CD4-positive, alpha-beta T cell (primary cell): ENCODE measurements around the gene TRIM3. TPM values are rescaled to one million over a fixed set of nuclear protein-coding genes. Genes with fewer than 3 reads are reported as not detected.

Source experiments
- ATAC-seq: fragments of 200-7000 bp; cut with Tn5 transposase; one replicate; pipeline ENCODE4 v1.10.0; 2022; ENCODE audit warnings: mild to moderate bottlenecking; ENCODE audit not compliant: poor library complexity
- CTCF ChIA-PET: fragments of 350-600 bp; sonication (Branson Sonifier 250); formaldehyde crosslinking; loops from one replicate; lab custom pipeline; 2021; ENCODE audit warnings: antibody characterized with exemption, inconsistent platforms; lab: Charles Lee
- POLR2A ChIA-PET: fragments of 350-600 bp; sonication (Branson Sonifier 250); formaldehyde crosslinking; loops from one replicate; lab custom pipeline; 2021; ENCODE audit warnings: antibody characterized with exemption, inconsistent platforms; lab: Charles Lee
- DNase-seq, 14 experiments: peaks; one replicate each; pipeline ENCODE4 v3.0.0-alpha.2; 2013 to 2020; ENCODE audit warnings: mixed read lengths in 2 of 14
- H3K27ac ChIP-seq, 2 donors: one replicate each; pipeline versions ENCODE4 v1.5.1 to v1.7.0; 2013; ENCODE audit warnings: low read length in 2 of 2, low read depth in 1 of 2, mild to moderate bottlenecking in 1 of 2
- H3K27me3 ChIP-seq, 2 experiments: 1 replicate in 1 of 2; 2 replicates in 1 of 2; pipeline versions ENCODE4 v1.6.1 to v1.7.0; 2013; ENCODE audit warnings: low read length in 2 of 2, control low read depth in 1 of 2, mild to moderate bottlenecking in 1 of 2, moderate library complexity in 1 of 2; ENCODE audit not compliant: insufficient read depth in 2 of 2, control insufficient read depth in 1 of 2
- H3K36me3 ChIP-seq: one replicate; pipeline ENCODE4 v1.6.1; 2013; ENCODE audit warnings: low read length, control low read depth; ENCODE audit not compliant: insufficient read depth
- H3K4me1 ChIP-seq: one replicate; pipeline ENCODE4 v1.6.1; 2013; ENCODE audit warnings: low read length, control low read depth; ENCODE audit not compliant: insufficient read depth
- H3K4me3 ChIP-seq: one replicate; pipeline ENCODE4 v1.5.1; 2013; ENCODE audit warnings: mild to moderate bottlenecking, low read length, moderate library complexity
- H3K9me3 ChIP-seq, 2 experiments: 1 replicate in 1 of 2; 2 replicates in 1 of 2; pipeline versions ENCODE4 v1.6.1 to v1.7.0; 2013; ENCODE audit warnings: low read length in 2 of 2, mild to moderate bottlenecking in 2 of 2, control low read depth in 1 of 2, moderate library complexity in 1 of 2; ENCODE audit not compliant: control insufficient read depth in 1 of 2, insufficient read depth in 1 of 2
- H3K27ac Mint-ChIP-seq: one replicate; pipeline ENCODE4 v1.8.0; 2020; ENCODE audit warnings: mixed read lengths
- H3K27me3 Mint-ChIP-seq: one replicate; pipeline ENCODE4 v1.8.0; 2021; ENCODE audit warnings: mixed read lengths
- H3K36me3 Mint-ChIP-seq: one replicate; pipeline ENCODE4 v1.8.0; 2021; ENCODE audit warnings: low read depth, mixed read lengths
- H3K4me1 Mint-ChIP-seq: one replicate; pipeline ENCODE4 v1.8.0; 2021; ENCODE audit warnings: low read depth, mixed read lengths
- H3K4me3 Mint-ChIP-seq: one replicate; pipeline ENCODE4 v1.8.0; 2020; ENCODE audit warnings: mild to moderate bottlenecking, mixed read lengths
- H3K9me3 Mint-ChIP-seq: one replicate; pipeline ENCODE4 v1.8.0; 2020; ENCODE audit warnings: mixed read lengths
- intact Hi-C, 2 experiments: fragments of 100-400 bp; cut with DNase I in 1 of 2; cut with micrococcal nuclease in 1 of 2; formaldehyde crosslinking; loops; one replicate each; pipeline versions ENCODE4 v1.15.1 to v1.9.0; 2023 to 2025; cut with DNase I, micrococcal nuclease
- total RNA-seq, 174 experiments: library from RNA in 2 of 174; stranded (reverse) in 2 of 174; gene quantifications; one replicate each; pipeline ENCODE4 v1.2.3 and lab custom pipeline; 2021 to 2026
- TF ChIP-seq, protein P1 (sequence below): fragments of 200-600 bp; IDR thresholded peaks from one replicate; pipeline ENCODE4 v1.8.0; 2022; ENCODE audit warnings: antibody characterized with exemption, mild to moderate bottlenecking

The TRIM3 gene
- total RNA-seq, 2 experiments from 2014 or later: 16.4 to 16.6 TPM

DNA sequence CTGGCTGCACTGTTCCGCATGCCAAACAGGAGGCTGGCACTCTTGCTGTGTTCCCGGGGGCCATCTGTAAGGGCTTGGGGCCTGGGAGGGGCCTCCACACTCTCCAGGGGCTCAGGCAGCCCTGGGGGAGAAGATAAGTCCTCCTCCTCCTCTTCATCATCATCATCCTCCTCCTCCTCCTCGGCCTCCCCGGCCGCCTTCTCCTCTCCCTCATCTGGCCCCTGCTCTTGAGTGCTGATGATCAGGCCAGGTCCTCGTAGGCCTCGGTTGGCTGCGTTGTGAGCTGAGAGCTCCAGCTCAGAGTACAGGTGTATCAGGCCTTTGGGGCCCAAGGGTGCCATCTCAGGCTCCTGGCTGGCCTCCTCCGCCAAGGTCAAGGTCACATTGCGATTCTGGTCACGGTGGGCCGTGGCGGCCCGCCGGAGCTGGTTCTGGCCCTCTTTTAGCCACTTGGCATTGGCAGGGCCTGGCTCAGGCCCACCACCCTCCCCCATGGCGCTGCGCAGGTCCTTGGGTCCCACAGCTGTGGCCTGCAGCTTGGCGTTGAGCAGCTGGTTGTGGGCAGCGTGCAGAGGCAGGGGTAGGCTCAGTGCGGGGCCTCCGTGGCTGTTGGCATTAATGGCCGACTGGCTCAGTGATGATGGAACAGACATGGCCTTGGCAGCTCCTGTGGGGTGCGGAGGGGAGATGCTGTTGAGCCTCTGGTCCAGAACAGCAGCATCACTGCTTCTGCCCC, 62.9 kb downstream of the TRIM3 start:
- POLR2A ChIA-PET: interaction anchor here (0.8 to 4.4 kb wide), 3 partner anchors 8 to 21 kb away, joined by 3 to 134 read pairs (median 8); partner anchors contain the start of genes APBB1 and SMPD1
- H3K4me3 Mint-ChIP-seq: peak overlapping the region; percentile 6
- CTCF ChIA-PET: interaction anchor here (1.1 to 1.8 kb wide), 3 partner anchors 9 to 33 kb away, joined by 3 to 5 read pairs (median 4); no protein-coding TSS in a partner anchor
- no peaks in the 10 kb centered on the region for H3K27me3 Mint-ChIP-seq
- intact Hi-C loops: loop anchor here (5.0 to 10.0 kb wide), 4 partner anchors 34 to 1104 kb away; partner anchors contain the start of genes CNGA4 (in 1 of the 2), FHIP1B (in 1 of the 2), PPFIBP2 (in 1 of the 2) and TAF10 (in 1 of the 2)
- Histone ChIP-seq H3K4me1 (peaks cover 84% of the 10 kb centered on the region), H3K27ac (peak overlapping the region in 1 of 2 donors; percentile 47), H3K4me3 (no peak overlapping the region), H3K9me3 (no peaks in the 10 kb centered on the region), H3K27me3 (no peaks in the 10 kb centered on the region), H3K36me3 (peaks cover 32% of the 10 kb centered on the region)
- TF ChIP-seq, protein P1, sequence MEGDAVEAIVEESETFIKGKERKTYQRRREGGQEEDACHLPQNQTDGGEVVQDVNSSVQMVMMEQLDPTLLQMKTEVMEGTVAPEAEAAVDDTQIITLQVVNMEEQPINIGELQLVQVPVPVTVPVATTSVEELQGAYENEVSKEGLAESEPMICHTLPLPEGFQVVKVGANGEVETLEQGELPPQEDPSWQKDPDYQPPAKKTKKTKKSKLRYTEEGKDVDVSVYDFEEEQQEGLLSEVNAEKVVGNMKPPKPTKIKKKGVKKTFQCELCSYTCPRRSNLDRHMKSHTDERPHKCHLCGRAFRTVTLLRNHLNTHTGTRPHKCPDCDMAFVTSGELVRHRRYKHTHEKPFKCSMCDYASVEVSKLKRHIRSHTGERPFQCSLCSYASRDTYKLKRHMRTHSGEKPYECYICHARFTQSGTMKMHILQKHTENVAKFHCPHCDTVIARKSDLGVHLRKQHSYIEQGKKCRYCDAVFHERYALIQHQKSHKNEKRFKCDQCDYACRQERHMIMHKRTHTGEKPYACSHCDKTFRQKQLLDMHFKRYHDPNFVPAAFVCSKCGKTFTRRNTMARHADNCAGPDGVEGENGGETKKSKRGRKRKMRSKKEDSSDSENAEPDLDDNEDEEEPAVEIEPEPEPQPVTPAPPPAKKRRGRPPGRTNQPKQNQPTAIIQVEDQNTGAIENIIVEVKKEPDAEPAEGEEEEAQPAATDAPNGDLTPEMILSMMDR: no peak
- no peak for DNase-seq
- H3K9me3 Mint-ChIP-seq: no peaks in the 10 kb centered on the region
- no peak for ATAC-seq
- H3K36me3 Mint-ChIP-seq: peaks cover 53% of the 10 kb centered on the region
- no peak overlapping the region for H3K27ac Mint-ChIP-seq
- peaks cover 43% of the 10 kb centered on the region for H3K4me1 Mint-ChIP-seq

DNA sequence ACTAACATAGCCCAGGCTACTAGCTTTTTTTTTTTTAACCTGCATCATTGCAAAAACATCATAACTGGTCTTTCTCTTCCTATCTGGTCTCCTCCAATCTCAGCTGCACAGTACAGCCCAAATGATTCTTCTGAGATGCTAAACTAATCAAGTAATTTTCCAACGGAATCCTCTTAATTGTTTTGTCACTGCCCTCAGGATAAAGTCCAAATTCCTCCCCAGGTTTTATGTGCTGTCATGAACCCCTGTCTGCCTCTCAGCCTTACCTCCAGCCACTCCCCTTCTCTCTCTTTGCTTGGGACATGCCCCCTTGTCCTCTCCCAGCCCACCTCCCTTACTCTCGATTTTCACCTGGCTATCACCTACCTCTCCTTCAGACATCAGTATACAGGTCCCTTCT, 67.4 kb downstream of the TRIM3 start:
- H3K27ac ChIP-seq: peak overlapping the region in 1 of 2 donors; percentile 91
- H3K27me3 Mint-ChIP-seq: no peaks in the 10 kb centered on the region
- POLR2A ChIA-PET: interaction anchor here (0.6 to 8.6 kb wide), 4 partner anchors 6 to 1581 kb away, joined by 3 to 253 read pairs (median 148); partner anchors contain the start of genes APBB1, EIF3F and SMPD1
- peak overlapping the region; percentile 62 for H3K4me3 Mint-ChIP-seq
- peaks cover 33% of the 10 kb centered on the region for H3K36me3 ChIP-seq
- H3K4me1 Mint-ChIP-seq: peaks cover 81% of the 10 kb centered on the region
- peaks cover 88% of the 10 kb centered on the region for H3K4me1 ChIP-seq
- H3K27me3 ChIP-seq: no peaks in the 10 kb centered on the region
- no peak for ATAC-seq
- DNase-seq: no peak
- no peaks in the 10 kb centered on the region for H3K9me3 ChIP-seq
- peak overlapping the region; percentile 97 for H3K27ac Mint-ChIP-seq
- TF ChIP-seq, protein P1: no peak
- intact Hi-C loops: no loop called here
- H3K9me3 Mint-ChIP-seq: no peaks in the 10 kb centered on the region
- H3K36me3 Mint-ChIP-seq: peaks cover 68% of the 10 kb centered on the region
- CTCF ChIA-PET: interaction anchor here (1.2 to 2.2 kb wide), 2 partner anchors 27 to 37 kb away, joined by 7 to 8 read pairs; no protein-coding TSS in a partner anchor
- H3K4me3 ChIP-seq: no peak overlapping the region

DNA sequence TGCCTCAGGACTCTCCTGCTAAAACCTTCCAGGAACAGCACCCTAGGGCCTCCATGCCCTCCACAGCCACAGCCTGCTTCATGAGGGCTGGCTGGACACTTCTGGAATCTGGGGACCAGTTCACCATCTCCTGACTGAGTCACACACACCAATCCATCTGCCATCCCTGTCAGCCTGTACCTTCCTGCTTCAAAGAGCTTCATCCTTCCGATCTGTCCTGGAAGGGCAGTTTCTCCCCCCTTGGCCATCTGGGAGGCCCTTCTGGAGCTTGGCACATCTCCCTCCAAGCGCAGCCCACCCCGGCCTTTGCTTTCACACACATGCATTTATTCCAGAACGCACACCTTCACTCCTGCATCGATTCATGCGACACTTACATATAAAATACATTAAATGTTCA, 67.9 kb downstream of the TRIM3 start:
- intact Hi-C loops: no loop called here
- ATAC-seq: no peak
- H3K9me3 ChIP-seq: no peaks in the 10 kb centered on the region
- Mint-ChIP-seq H3K9me3 (no peaks in the 10 kb centered on the region), H3K36me3 (peaks cover 68% of the 10 kb centered on the region), H3K4me1 (peaks cover 83% of the 10 kb centered on the region), H3K27me3 (no peaks in the 10 kb centered on the region), H3K4me3 (peak overlapping the region; percentile 62), H3K27ac (peak overlapping the region; percentile 97)
- H3K27ac ChIP-seq: peak overlapping the region; percentile 75 to 91
- H3K27me3 ChIP-seq: no peaks in the 10 kb centered on the region
- peaks cover 33% of the 10 kb centered on the region for H3K36me3 ChIP-seq
- peaks cover 88% of the 10 kb centered on the region for H3K4me1 ChIP-seq
- DNase-seq: no peak
- POLR2A ChIA-PET: interaction anchor here (0.6 to 8.6 kb wide), 4 partner anchors 7 to 1581 kb away, joined by 3 to 253 read pairs (median 148); partner anchors contain the start of genes APBB1, EIF3F and SMPD1
- TF ChIP-seq, protein P1: no peak
- H3K4me3 ChIP-seq: no peak overlapping the region
- CTCF ChIA-PET: interaction anchor here (1.0 to 2.2 kb wide), 3 partner anchors 14 to 38 kb away, joined by 3 to 8 read pairs (median 7); no protein-coding TSS in a partner anchor
